Spleen (tissue), 11 donors: ENCODE measurements around the gene GNAT1. TPM values are rescaled to one million over a fixed set of nuclear protein-coding genes. Genes with fewer than 3 reads are reported as not detected.

ENCODE experiments used
- DNase-seq: peaks from one replicate; pipeline ENCODE4 v3.0.0-alpha.2; 2020
- H3K27ac ChIP-seq, 8 donors: fragments of 200-600 bp; sonication (generic) in 7 of 8; 1 replicate in 4 of 8; 2 replicates in 4 of 8; pipeline versions ENCODE4 v1.5.0 to v1.8.0; 2016 to 2021; ENCODE audit warnings: inconsistent platforms in 4 of 8, mild to moderate bottlenecking in 4 of 8, moderate library complexity in 1 of 8
- H3K27me3 ChIP-seq, 7 donors: fragments of 200-600 bp; sonication (generic) in 6 of 7; replicated peaks in 1 of 7; 1 replicate in 4 of 7; 2 replicates in 3 of 7; pipeline versions ENCODE4 v1.5.0 to v1.8.0; 2016 to 2021; ENCODE audit warnings: inconsistent platforms in 3 of 7, mild to moderate bottlenecking in 1 of 7
- H3K36me3 ChIP-seq, 6 donors: fragments of 200-600 bp; sonication (generic) in 5 of 6; 1 replicate in 4 of 6; 2 replicates in 2 of 6; pipeline versions ENCODE4 v1.5.0 to v1.8.0; 2016 to 2021; ENCODE audit warnings: inconsistent platforms in 2 of 6
- H3K4me1 ChIP-seq, 6 donors: fragments of 200-600 bp; sonication (generic) in 5 of 6; 1 replicate in 3 of 6; 2 replicates in 3 of 6; pipeline versions ENCODE4 v1.5.0 to v1.8.0; 2016 to 2021; ENCODE audit warnings: inconsistent platforms in 3 of 6
- H3K4me3 ChIP-seq, 8 donors: fragments of 200-600 bp; sonication (generic) in 7 of 8; 1 replicate in 4 of 8; 2 replicates in 4 of 8; pipeline versions ENCODE4 v1.5.0 to v1.8.0; 2016 to 2021; ENCODE audit warnings: inconsistent platforms in 4 of 8, mild to moderate bottlenecking in 4 of 8, moderate library complexity in 2 of 8
- H3K9me3 ChIP-seq, 8 donors: fragments of 200-600 bp; sonication (generic) in 7 of 8; 1 replicate in 4 of 8; 2 replicates in 4 of 8; pipeline versions ENCODE4 v1.5.0 to v1.8.0; 2016 to 2021; ENCODE audit warnings: inconsistent platforms in 4 of 8
- POLR2A ChIP-seq, 3 donors: fragments of 450-650 bp; IDR thresholded peaks; one replicate each; pipeline ENCODE4 v1.5.1; 2017; ENCODE audit warnings: antibody characterized with exemption in 3 of 3, mild to moderate bottlenecking in 1 of 3
- POLR2AphosphoS5 ChIP-seq, 3 donors: sonication (generic); formaldehyde crosslinking; IDR thresholded peaks; one replicate each; pipeline ENCODE4 v1.5.1; 2017; ENCODE audit warnings: antibody characterized with exemption in 3 of 3
- WGBS, 5 donors: extraction: QIAGEN DNeasy Blood & Tissue Kit in 3 of 5; methylation state at CpG; one replicate each; pipeline versions ENCODE4 v1.1.5 to v1.1.7; 2013 to 2018; 5-methylcytosine and 5-hydroxymethylcytosine counted together
- intact Hi-C: fragments of 100-400 bp; cut with DNase I; formaldehyde crosslinking; loops from one replicate; pipeline ENCODE4 v1.15.0; 2023; ENCODE audit warnings: low total_unique reads
- polyA plus RNA-seq, 3 donors: library from polyadenylated mRNA; stranded (reverse); fragments of 200-250 nt; gene quantifications; one replicate each; pipeline ENCODE4 v1.2.1, GENCODE V29; 2013
- total RNA-seq, 7 donors: library from RNA; depleted of rRNA in 3 of 7; stranded (reverse); fragments of >200 nt in 3 of 7; fragmentation: NEBNext Ultra II Directional in 4 of 7; extraction: Animal tissue kit (Norgen Biotek cat#: 25700) in 4 of 7; gene quantifications; one replicate each; pipeline versions ENCODE4 v1.1.0 to v1.2.1, GENCODE V29; 2016 to 2021
- TF ChIP-seq, protein P1 (sequence below), 11 experiments: fragments of 200-600 bp in 7 of 11; fragments of 450-650 bp in 4 of 11; sonication (generic) in 4 of 11; IDR thresholded peaks in 8 of 11; conservative IDR thresholded peaks in 3 of 11; 1 replicate in 7 of 11; 2 replicates in 4 of 11; pipeline versions ENCODE4 v1.4.0 to v1.8.0; 2016 to 2021; ENCODE audit warnings: antibody characterized with exemption in 11 of 11, inconsistent platforms in 4 of 11, mild to moderate bottlenecking in 1 of 11
- donor health status: healthy with polysubstance abuse.
- donor health status: DM: no; HTN: no; CAD: no; lungs with moderate emphysema.
- donor health status: DM: no; HTN: no; CAD: no.
- donor health status: Bipolar disorder and iron deficiency.
- donor health status: healthy.
- donor health status: DM: no; HTN: no; CAD: no.
- donor health status: DM: yes; HTN: yes; CAD: no.

The GNAT1 gene
- total and polyA plus RNA-seq, 10 donors = 0.05 to 0.44 (median 0.18) TPM; not detected in 7

DNA sequence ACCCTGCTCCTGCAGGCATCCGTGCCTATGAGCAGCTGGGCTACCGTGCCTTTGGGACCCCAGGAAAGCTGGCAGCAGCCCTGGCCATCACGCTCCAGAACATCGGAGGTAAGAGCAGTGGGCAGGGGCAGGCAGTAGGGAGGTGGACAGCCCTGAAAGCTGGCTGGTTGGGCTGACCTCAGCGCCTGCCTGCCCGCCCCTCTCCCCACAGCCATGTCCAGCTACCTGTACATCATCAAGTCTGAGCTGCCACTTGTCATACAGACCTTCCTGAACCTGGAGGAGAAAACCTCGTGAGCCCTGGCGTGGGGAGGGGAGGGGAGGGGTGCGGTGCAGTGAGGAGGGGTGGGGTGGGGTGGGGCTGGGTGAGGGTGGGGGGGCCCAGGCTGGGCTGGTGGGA, 24.1 kb downstream of the GNAT1 start:
- TF ChIP-seq POLR2A (IDR thresholded peaks at IDR 0.05) = no peak
- TF ChIP-seq POLR2AphosphoS5 (IDR thresholded peaks at IDR 0.05) = no peak
- TF ChIP-seq, protein P1, sequence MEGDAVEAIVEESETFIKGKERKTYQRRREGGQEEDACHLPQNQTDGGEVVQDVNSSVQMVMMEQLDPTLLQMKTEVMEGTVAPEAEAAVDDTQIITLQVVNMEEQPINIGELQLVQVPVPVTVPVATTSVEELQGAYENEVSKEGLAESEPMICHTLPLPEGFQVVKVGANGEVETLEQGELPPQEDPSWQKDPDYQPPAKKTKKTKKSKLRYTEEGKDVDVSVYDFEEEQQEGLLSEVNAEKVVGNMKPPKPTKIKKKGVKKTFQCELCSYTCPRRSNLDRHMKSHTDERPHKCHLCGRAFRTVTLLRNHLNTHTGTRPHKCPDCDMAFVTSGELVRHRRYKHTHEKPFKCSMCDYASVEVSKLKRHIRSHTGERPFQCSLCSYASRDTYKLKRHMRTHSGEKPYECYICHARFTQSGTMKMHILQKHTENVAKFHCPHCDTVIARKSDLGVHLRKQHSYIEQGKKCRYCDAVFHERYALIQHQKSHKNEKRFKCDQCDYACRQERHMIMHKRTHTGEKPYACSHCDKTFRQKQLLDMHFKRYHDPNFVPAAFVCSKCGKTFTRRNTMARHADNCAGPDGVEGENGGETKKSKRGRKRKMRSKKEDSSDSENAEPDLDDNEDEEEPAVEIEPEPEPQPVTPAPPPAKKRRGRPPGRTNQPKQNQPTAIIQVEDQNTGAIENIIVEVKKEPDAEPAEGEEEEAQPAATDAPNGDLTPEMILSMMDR (IDR thresholded peaks at IDR 0.05 in 8 of 11, conservative IDR thresholded peaks at IDR 0.05 in 3 of 11) = no peak
- intact Hi-C loops = no loop called here
- 74 to 86% (median 76%) methylated on average over 6 to 9 of the region's 9 CpGs for WGBS, 5 donors
- Histone ChIP-seq H3K36me3 (no peaks in the 10 kb centered on the region), H3K27ac (no peak overlapping the region), H3K27me3 (no peaks in the 10 kb centered on the region), H3K4me1 (peaks cover 0 to under 1% (median 0%) of the 10 kb centered on the region in 6 donors), H3K4me3 (no peak overlapping the region), H3K9me3 (no peaks in the 10 kb centered on the region)
- DNase-seq = no peak

DNA sequence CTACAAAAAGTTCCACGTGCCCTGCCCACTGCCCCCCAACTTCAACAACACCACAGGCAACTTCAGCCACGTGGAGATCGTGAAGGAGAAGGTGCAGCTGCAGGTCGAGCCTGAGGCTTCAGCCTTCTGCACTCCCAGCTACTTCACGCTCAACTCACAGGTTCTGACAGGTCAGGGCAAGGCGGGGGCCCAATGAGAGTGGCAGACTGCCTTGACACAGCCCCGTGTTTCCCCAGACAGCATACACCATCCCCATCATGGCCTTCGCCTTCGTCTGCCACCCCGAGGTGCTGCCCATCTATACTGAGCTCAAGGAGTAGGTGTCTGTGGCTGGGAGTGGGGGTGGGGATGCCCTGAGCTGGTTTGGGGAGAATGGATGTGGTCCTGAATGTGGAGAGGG, 26.3 kb downstream of the GNAT1 start:
- Histone ChIP-seq H3K4me1 (peaks cover 0 to 11% (median 0%) of the 10 kb centered on the region in 6 donors), H3K36me3 (no peaks in the 10 kb centered on the region), H3K9me3 (no peaks in the 10 kb centered on the region), H3K27ac (no peak overlapping the region), H3K4me3 (no peak overlapping the region), H3K27me3 (no peaks in the 10 kb centered on the region)
- WGBS, 5 donors = 73 to 87% (median 80%) methylated on average over 10 of the region's 10 CpGs
- TF ChIP-seq, protein P1 (IDR thresholded peaks at IDR 0.05 in 8 of 11, conservative IDR thresholded peaks at IDR 0.05 in 3 of 11) = no peak
- TF ChIP-seq POLR2A (IDR thresholded peaks at IDR 0.05) = no peak
- TF ChIP-seq POLR2AphosphoS5 (IDR thresholded peaks at IDR 0.05) = no peak
- DNase-seq = no peak
- intact Hi-C loops = no loop called here

DNA sequence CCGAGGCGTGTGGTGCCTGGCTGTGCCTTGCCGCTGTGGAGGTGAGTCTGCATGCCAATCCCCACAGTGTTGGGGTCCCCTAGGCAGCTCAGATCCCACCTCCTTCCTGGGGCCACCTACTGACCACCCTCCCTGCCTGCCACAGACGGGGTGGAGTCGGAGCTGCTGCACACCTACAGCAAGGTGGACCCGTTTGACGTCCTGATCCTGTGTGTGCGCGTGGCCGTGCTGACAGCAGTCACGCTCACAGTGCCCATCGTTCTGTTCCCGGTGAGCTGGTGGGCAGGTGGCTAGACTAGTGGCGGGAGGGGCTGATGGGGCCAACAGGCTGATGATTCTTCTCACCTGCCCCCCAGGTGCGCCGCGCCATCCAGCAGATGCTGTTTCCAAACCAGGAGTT, 27.0 kb downstream of the GNAT1 start:
- Histone ChIP-seq H3K27ac (no peak overlapping the region), H3K9me3 (no peaks in the 10 kb centered on the region), H3K4me3 (no peak overlapping the region), H3K4me1 (peaks cover 0 to 11% (median 0%) of the 10 kb centered on the region in 6 donors), H3K27me3 (no peaks in the 10 kb centered on the region), H3K36me3 (no peaks in the 10 kb centered on the region)
- DNase-seq = no peak
- 91 to 97% (median 92%) methylated on average over 5 to 17 of the region's 17 CpGs for WGBS, 5 donors
- intact Hi-C loops = no loop called here
- TF ChIP-seq POLR2A (IDR thresholded peaks at IDR 0.05) = no peak

DNA sequence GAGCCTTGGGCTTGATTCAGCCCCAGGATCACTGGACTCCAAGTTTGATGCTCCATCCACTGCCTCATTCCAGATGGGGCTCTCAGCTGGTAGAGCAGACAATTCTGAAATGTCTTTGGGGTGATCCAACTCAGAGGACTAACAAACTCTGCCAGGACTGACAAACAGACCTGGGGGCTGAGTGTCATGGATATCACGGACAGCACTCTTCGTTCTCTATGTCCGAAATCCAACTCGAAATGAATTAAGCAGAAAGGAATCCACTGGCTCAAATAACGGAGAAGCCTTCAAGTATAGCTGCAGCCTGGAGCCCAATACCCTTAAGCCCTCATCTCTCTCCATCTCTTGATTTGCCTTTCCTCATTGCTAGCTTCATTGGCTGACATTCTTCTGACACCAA, 27.9 kb downstream of the GNAT1 start:
- Histone ChIP-seq H3K4me3 (no peak overlapping the region), H3K4me1 (peaks cover 0 to 11% (median 0%) of the 10 kb centered on the region in 6 donors), H3K9me3 (no peaks in the 10 kb centered on the region), H3K27me3 (no peaks in the 10 kb centered on the region), H3K27ac (no peak overlapping the region), H3K36me3 (no peaks in the 10 kb centered on the region)
- intact Hi-C loops = no loop called here
- 81 to 95% (median 91%) methylated on average over 5 of the region's 5 CpGs for whole genome bisulfite sequencing, 5 donors
- no peak for DNase-seq
- TF ChIP-seq, protein P1 (IDR thresholded peaks at IDR 0.05 in 8 of 11, conservative IDR thresholded peaks at IDR 0.05 in 3 of 11) = no peak
- TF ChIP-seq POLR2AphosphoS5 (IDR thresholded peaks at IDR 0.05) = no peak

DNA sequence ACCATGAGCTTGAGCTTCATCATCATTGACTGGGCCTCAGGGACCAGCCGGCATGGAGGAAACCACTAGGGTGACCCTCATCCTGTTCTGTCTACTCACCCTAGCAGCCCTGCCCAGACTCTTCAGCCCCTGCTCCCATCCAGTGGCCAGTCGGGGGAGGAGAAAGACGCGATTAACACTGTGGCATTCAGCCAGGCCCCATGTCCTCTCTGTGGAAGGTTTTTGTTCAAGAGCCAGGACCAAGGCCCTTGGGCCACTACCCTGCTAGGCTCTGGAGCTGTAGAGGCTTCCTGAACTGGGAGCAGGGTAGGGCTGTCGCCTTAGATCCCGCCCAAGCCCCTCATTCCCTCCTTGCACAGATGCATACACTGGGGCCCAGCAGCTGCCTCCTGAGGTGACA, 28.7 kb downstream of the GNAT1 start:
- no peaks in the 10 kb centered on the region for H3K9me3 ChIP-seq
- WGBS, 5 donors = 68 to 80% (median 74%) methylated on average over 6 of the region's 6 CpGs
- H3K27ac ChIP-seq = no peak overlapping the region
- no peak overlapping the region for H3K4me3 ChIP-seq
- intact Hi-C loops = no loop called here
- TF ChIP-seq POLR2A (IDR thresholded peaks at IDR 0.05) (no peak), POLR2AphosphoS5 (IDR thresholded peaks at IDR 0.05) (no peak)
- TF ChIP-seq, protein P1 (IDR thresholded peaks at IDR 0.05 in 8 of 11, conservative IDR thresholded peaks at IDR 0.05 in 3 of 11) = no peak
- peaks cover 0 to 11% (median 0%) of the 10 kb centered on the region in 6 donors for H3K4me1 ChIP-seq
- H3K27me3 ChIP-seq = no peaks in the 10 kb centered on the region
- H3K36me3 ChIP-seq = no peaks in the 10 kb centered on the region
- no peak for DNase-seq
